ENCODE measurements around the gene ATOSB.

ATOSB gene

GRCh38 chr9:35079426-35080341, 36.0 kb downstream of the ATOSB start, which contains the start of gene FANCG:
Gene FANCG, minus strand, starts transcription at chr9:35079942. Its CDS starts 418 bp downstream, at chr9:35079524.
- peak; percentile 94 for DNase-seq

- peak; percentile 17 for DNase-seq
Observed at GRCh38 chr9:35079041-35079425, 36.6 kb downstream of the ATOSB start.

GRCh38 chr9:35078066-35078465, 37.6 kb downstream of the ATOSB start:
- no peak for DNase-seq

- DNase-seq, result no peak
Observed at GRCh38 chr9:35076848-35077247, 38.8 kb downstream of the ATOSB start.

GRCh38 chr9:35075358-35075757, 40.3 kb downstream of the ATOSB start:
- DNase-seq, result no peak

GRCh38 chr9:35074791-35075190, 40.9 kb downstream of the ATOSB start:
- no peak for DNase-seq

GRCh38 chr9:35074141-35074540, 41.5 kb downstream of the ATOSB start:
- DNase-seq, result no peak

GRCh38 chr9:35073279-35073612, 42.4 kb downstream of the ATOSB start:
- DNase-seq, result peak; percentile 16

GRCh38 chr9:35072461-35073278, 43.0 kb downstream of the ATOSB start, which contains the start of gene VCP:
Gene VCP, minus strand, starts transcription at chr9:35072625. Its CDS starts 272 bp downstream, at chr9:35072353.
- peak; percentile 100 for DNase-seq

GRCh38 chr9:35071814-35072460, 43.7 kb downstream of the ATOSB start:
- peak; percentile 91 for DNase-seq

GRCh38 chr9:35070823-35071813, 44.5 kb downstream of the ATOSB start:
- DNase-seq, result peak; percentile 31

GRCh38 chr9:35069020-35069419, 46.6 kb downstream of the ATOSB start:
- DNase-seq, result no peak

GRCh38 chr9:35067056-35067455, 48.6 kb downstream of the ATOSB start:
- DNase-seq, result no peak

GRCh38 chr9:35060548-35061207, 55.0 kb downstream of the ATOSB start:
- no peak for DNase-seq

- DNase-seq, result no peak
Observed at GRCh38 chr9:35059438-35059837, 56.2 kb downstream of the ATOSB start.

- DNase-seq, result no peak
Observed at GRCh38 chr9:35057271-35057620, 58.4 kb downstream of the ATOSB start.

GRCh38 chr9:35056571-35057270, 58.9 kb downstream of the ATOSB start:
- no peak for DNase-seq

- DNase-seq, result no peak
Observed at GRCh38 chr9:35054871-35055644, 60.6 kb downstream of the ATOSB start.

GRCh38 chr9:35054185-35054835, 61.4 kb downstream of the ATOSB start:
- DNase-seq, result no peak

Measured in EL (cell line).